Endothelial cell of umbilical vein (primary cell): ENCODE measurements around the gene GRAMD4. TPM values are rescaled to one million over a fixed set of nuclear protein-coding genes. Genes with fewer than 3 reads are reported as not detected.

ENCODE experiments used
- BruUV-seq: library from RNA; stranded (reverse); fragments of 400-500 nt; replicated peaks from 2 replicates; lab custom pipeline; 2021; lab: Mats Ljungman, UMichigan
- CTCF ChIA-PET: fragments of 300-600, 350-600 bp; sonication (Branson Sonifier 250); formaldehyde crosslinking; loops from one replicate; lab custom pipeline; 2021; ENCODE audit warnings: antibody characterized with exemption, inconsistent platforms; lab: Charles Lee
- POLR2A ChIA-PET: fragments of 300-600, 350-600 bp; sonication (Branson Sonifier 250); formaldehyde crosslinking; loops from one replicate; lab custom pipeline; 2021; ENCODE audit warnings: antibody characterized with exemption, inconsistent platforms; lab: Charles Lee
- DNase-seq: peaks from one replicate; pipeline ENCODE4 v3.0.0-alpha.2; 2011; ENCODE audit warnings: low read depth, low spot score
- FAIRE-seq: peaks from 2 replicates; lab custom pipeline; 2011; peaks lifted over from hg19 to GRCh38; lab: Jason Lieb, UNC
- H2AFZ ChIP-seq: 2 replicates; pipeline ENCODE4 v1.6.0; 2012; ENCODE audit warnings: low read depth, low read length, control low read depth, inconsistent platforms
- H3K27ac ChIP-seq: 2 replicates; pipeline ENCODE4 v1.5.1; 2011; ENCODE audit warnings: low read depth, mild to moderate bottlenecking, control low read depth, low read length, moderate library complexity; ENCODE audit not compliant: insufficient read depth
- H3K27me3 ChIP-seq, 2 experiments: 2 replicates each; pipeline versions ENCODE4 v1.6.0 to v1.6.1; 2011; ENCODE audit warnings: low read length in 2 of 2, mixed read lengths in 1 of 2; ENCODE audit not compliant: control insufficient read depth in 2 of 2, insufficient read depth in 2 of 2
- H3K36me3 ChIP-seq, 2 experiments: 2 replicates in 1 of 2; 3 replicates in 1 of 2; pipeline ENCODE4 v1.5.1; 2011; ENCODE audit warnings: low read length in 2 of 2, mild to moderate bottlenecking in 1 of 2, moderate library complexity in 1 of 2; ENCODE audit not compliant: control insufficient read depth in 2 of 2, insufficient read depth in 2 of 2; ENCODE audit errors: extremely low read depth in 1 of 2
- H3K4me1 ChIP-seq: 3 replicates; pipeline ENCODE4 v1.5.1; 2011; ENCODE audit warnings: mild to moderate bottlenecking, low read length; ENCODE audit not compliant: control insufficient read depth, insufficient read depth; ENCODE audit errors: extremely low read depth
- H3K4me2 ChIP-seq: 2 replicates; pipeline ENCODE4 v1.6.1; 2011; ENCODE audit warnings: low read length, control low read depth, mixed read lengths; ENCODE audit not compliant: insufficient read depth
- H3K4me3 ChIP-seq, 3 experiments: fragments of 200-600 bp in 1 of 3; sonication (generic), shearing (Covaris generic) in 1 of 3; replicated peaks in 1 of 3; 2 replicates each; pipeline ENCODE4 v1.5.1; 2011 to 2016; ENCODE audit warnings: control low read depth in 3 of 3, low read length in 3 of 3, mild to moderate bottlenecking in 2 of 3, inconsistent platforms in 1 of 3, low read depth in 1 of 3, moderate library complexity in 1 of 3; ENCODE audit not compliant: insufficient read depth in 1 of 3
- H3K79me2 ChIP-seq: 2 replicates; pipeline ENCODE4 v1.6.0; 2012; ENCODE audit warnings: low read length, inconsistent platforms; ENCODE audit not compliant: control insufficient read depth, insufficient read depth
- H3K9ac ChIP-seq: replicated peaks from 2 replicates; pipeline ENCODE3; 2011; ENCODE audit warnings: low read length, control low read depth; ENCODE audit not compliant: insufficient read depth; ENCODE audit errors: extremely low read depth
- H3K9me1 ChIP-seq: replicated peaks from 3 replicates; pipeline ENCODE4 v1.6.0; 2011; ENCODE audit warnings: mild to moderate bottlenecking, low read length; ENCODE audit not compliant: control insufficient read depth, insufficient read depth; ENCODE audit errors: extremely low read depth
- H3K9me3 ChIP-seq: replicated peaks from 2 replicates; pipeline ENCODE4 v1.5.1; 2012; ENCODE audit warnings: low read length, inconsistent platforms; ENCODE audit not compliant: control insufficient read depth, insufficient read depth
- H4K20me1 ChIP-seq: replicated peaks from 2 replicates; pipeline ENCODE3; 2011; ENCODE audit warnings: mild to moderate bottlenecking, low read length; ENCODE audit not compliant: control insufficient read depth, insufficient read depth; ENCODE audit errors: extremely low read depth
- EZH2 ChIP-seq: IDR thresholded peaks from 2 replicates; pipeline ENCODE4 v1.6.1; 2012; ENCODE audit warnings: borderline replicate concordance, low read depth, mild to moderate bottlenecking, moderate library complexity, low read length, inconsistent platforms; ENCODE audit not compliant: severe bottlenecking
- FOS ChIP-seq: IDR thresholded peaks from 2 replicates; pipeline ENCODE4 v1.6.1; 2011; ENCODE audit warnings: mild to moderate bottlenecking, low read length, moderate library complexity, borderline replicate concordance; ENCODE audit not compliant: insufficient read depth
- GATA2 ChIP-seq: IDR thresholded peaks from 2 replicates; pipeline ENCODE4 v1.7.0; 2011; ENCODE audit warnings: low read depth, mild to moderate bottlenecking, moderate library complexity, mixed read lengths, low read length; ENCODE audit not compliant: insufficient read length, insufficient read depth
- JUN ChIP-seq: IDR thresholded peaks from 2 replicates; pipeline ENCODE4 v1.6.1; 2011; ENCODE audit warnings: borderline replicate concordance, low read depth; ENCODE audit not compliant: insufficient read length, insufficient read depth
- MAX ChIP-seq: IDR thresholded peaks from 2 replicates; pipeline ENCODE4 v1.6.1; 2011; ENCODE audit not compliant: insufficient read depth, insufficient read length
- MYC ChIP-seq: IDR thresholded peaks from one replicate; pipeline ENCODE4 v1.6.1; 2011; ENCODE audit warnings: mild to moderate bottlenecking, low read depth, low read length
- POLR2A ChIP-seq: IDR thresholded peaks from 2 replicates; pipeline ENCODE4 v1.6.1; 2012; ENCODE audit warnings: low read depth, mild to moderate bottlenecking, control low read depth, low read length
- POLR2AphosphoS5 ChIP-seq: IDR thresholded peaks from 2 replicates; pipeline ENCODE4 v1.6.1; 2012; ENCODE audit warnings: low read depth, mild to moderate bottlenecking, control low read depth, low read length, moderate library complexity; ENCODE audit not compliant: insufficient read depth
- dilution Hi-C: fragments of 300-500 bp; cut with MboI; formaldehyde crosslinking; loops from one replicate; pipeline ENCODE4 v1.15.0; 2019; ENCODE audit warnings: low sequenced_read_pairs; ENCODE audit not compliant: extremely low pct_ligation_motif_present
- intact Hi-C: fragments of 100-400 bp; cut with micrococcal nuclease; formaldehyde crosslinking; loops from one replicate; pipeline ENCODE4 v1.10.0; 2022
- polyA plus RNA-seq, 4 experiments: library from polyadenylated mRNA; depleted of rRNA in 3 of 4; stranded (reverse) in 3 of 4; unstranded in 1 of 4; fragments of >200 nt; gene quantifications; 2 replicates each; pipeline versions ENCODE4 v1.2.1 to v1.2.3, GENCODE V29; 2011 to 2012; ENCODE audit warnings: missing spikeins in 1 of 4
- total RNA-seq: library from RNA; stranded (reverse); gene quantifications from 2 replicates; pipeline ENCODE4 v1.2.3, GENCODE V29; 2021
- TF ChIP-seq, protein P1 (sequence below), 2 donors: IDR thresholded peaks; 1 replicate in 1 of 2; 2 replicates in 1 of 2; pipeline ENCODE4 v1.5.1; 2011; ENCODE audit warnings: low read length in 2 of 2, mild to moderate bottlenecking in 2 of 2, moderate library complexity in 2 of 2, control low read depth in 1 of 2, inconsistent platforms in 1 of 2, low read depth in 1 of 2; ENCODE audit not compliant: insufficient read depth in 1 of 2; ENCODE audit errors: extremely low read depth in 1 of 2

The GRAMD4 gene
- total and polyA plus RNA-seq, 2 donors (not counting 3 experiments of a cell fraction or from before 2014, with no cell fraction given): 5.9 to 14.8 TPM

- no peak for DNase-seq
- dilution Hi-C loops (no loop called here), intact Hi-C loops (no loop called here)
- no peak for TF ChIP-seq POLR2AphosphoS5
- TF ChIP-seq FOS: no peak
- no peak for TF ChIP-seq JUN
- TF ChIP-seq POLR2A: no peak
- TF ChIP-seq MYC: no peak
- no peak for TF ChIP-seq GATA2
- TF ChIP-seq, protein P1, sequence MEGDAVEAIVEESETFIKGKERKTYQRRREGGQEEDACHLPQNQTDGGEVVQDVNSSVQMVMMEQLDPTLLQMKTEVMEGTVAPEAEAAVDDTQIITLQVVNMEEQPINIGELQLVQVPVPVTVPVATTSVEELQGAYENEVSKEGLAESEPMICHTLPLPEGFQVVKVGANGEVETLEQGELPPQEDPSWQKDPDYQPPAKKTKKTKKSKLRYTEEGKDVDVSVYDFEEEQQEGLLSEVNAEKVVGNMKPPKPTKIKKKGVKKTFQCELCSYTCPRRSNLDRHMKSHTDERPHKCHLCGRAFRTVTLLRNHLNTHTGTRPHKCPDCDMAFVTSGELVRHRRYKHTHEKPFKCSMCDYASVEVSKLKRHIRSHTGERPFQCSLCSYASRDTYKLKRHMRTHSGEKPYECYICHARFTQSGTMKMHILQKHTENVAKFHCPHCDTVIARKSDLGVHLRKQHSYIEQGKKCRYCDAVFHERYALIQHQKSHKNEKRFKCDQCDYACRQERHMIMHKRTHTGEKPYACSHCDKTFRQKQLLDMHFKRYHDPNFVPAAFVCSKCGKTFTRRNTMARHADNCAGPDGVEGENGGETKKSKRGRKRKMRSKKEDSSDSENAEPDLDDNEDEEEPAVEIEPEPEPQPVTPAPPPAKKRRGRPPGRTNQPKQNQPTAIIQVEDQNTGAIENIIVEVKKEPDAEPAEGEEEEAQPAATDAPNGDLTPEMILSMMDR (IDR thresholded peaks at IDR 0.05; ENCODE audit: extremely low read depth in 1 of 2, insufficient read depth in 1 of 2, low read depth in 1 of 2, low read length in 2 of 2): no peak
- TF ChIP-seq MAX: no peak
- no peak for TF ChIP-seq EZH2
- CTCF ChIA-PET: interaction anchor here (0.5 kb wide), 1 partner anchor 1951 kb away, joined by 3 read pairs; no protein-coding TSS in a partner anchor
- no peak overlapping the region for H3K9ac ChIP-seq
- H3K79me2 ChIP-seq: no peaks in the 10 kb centered on the region
- H3K4me2 ChIP-seq: no peak overlapping the region
- no peaks in the 10 kb centered on the region for H3K4me1 ChIP-seq
- no peaks in the 10 kb centered on the region for H4K20me1 ChIP-seq
- no peak overlapping the region for H3K27ac ChIP-seq
- POLR2A ChIA-PET: interaction anchor here (0.5 kb wide), 1 partner anchor 9 kb away, joined by 3 read pairs; no protein-coding TSS in a partner anchor
- no TSS peak for BruUV-seq
- H3K4me3 ChIP-seq: no peak overlapping the region
- H3K9me1 ChIP-seq: no peaks in the 10 kb centered on the region
- H3K9me3 ChIP-seq: no peaks in the 10 kb centered on the region
- no peak for FAIRE-seq
- no peak overlapping the region for H2AFZ ChIP-seq
- H3K27me3 ChIP-seq: no peaks in the 10 kb centered on the region
- H3K36me3 ChIP-seq: no peaks in the 10 kb centered on the region
Measured at GRCh38 chr22:46660604-46661201, 40.5 kb downstream of the GRAMD4 start.
